VCaP (cell line): Measurements from ENCODE around the gene LIMD2.

Source experiments
- H3K27ac ChIP-seq: fragments of 450-650 bp; 2 replicates; pipeline ENCODE4 v1.5.1; 2017
- TF ChIP-seq, protein P1 (sequence below): fragments of 450-650 bp; conservative IDR thresholded peaks from 2 replicates; pipeline ENCODE4 v1.5.1; 2017; ENCODE audit warnings: mild to moderate bottlenecking, moderate library complexity

LIMD2 gene

DNA sequence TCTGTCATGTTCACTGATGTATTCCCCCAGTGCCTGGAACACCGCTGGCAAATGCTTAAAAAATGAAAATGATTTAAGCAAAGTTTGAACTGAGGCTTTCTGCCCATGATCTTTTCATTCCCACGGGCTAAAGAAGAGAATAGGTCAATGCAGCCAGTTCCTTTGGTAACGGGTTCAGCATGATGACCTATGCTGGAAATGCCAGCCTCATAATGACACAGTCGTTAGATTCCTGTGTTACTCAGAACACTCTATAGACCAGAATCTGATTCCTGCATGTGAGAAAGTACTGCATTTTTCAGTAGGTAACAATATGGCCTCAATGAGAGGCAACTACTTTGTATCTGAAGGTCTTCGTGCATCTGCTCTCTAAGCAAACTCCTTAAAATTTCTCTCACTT lies 19.1 kb upstream of the LIMD2 start:
- TF ChIP-seq, protein P1, sequence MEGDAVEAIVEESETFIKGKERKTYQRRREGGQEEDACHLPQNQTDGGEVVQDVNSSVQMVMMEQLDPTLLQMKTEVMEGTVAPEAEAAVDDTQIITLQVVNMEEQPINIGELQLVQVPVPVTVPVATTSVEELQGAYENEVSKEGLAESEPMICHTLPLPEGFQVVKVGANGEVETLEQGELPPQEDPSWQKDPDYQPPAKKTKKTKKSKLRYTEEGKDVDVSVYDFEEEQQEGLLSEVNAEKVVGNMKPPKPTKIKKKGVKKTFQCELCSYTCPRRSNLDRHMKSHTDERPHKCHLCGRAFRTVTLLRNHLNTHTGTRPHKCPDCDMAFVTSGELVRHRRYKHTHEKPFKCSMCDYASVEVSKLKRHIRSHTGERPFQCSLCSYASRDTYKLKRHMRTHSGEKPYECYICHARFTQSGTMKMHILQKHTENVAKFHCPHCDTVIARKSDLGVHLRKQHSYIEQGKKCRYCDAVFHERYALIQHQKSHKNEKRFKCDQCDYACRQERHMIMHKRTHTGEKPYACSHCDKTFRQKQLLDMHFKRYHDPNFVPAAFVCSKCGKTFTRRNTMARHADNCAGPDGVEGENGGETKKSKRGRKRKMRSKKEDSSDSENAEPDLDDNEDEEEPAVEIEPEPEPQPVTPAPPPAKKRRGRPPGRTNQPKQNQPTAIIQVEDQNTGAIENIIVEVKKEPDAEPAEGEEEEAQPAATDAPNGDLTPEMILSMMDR = no peak
- no peak overlapping the region for H3K27ac ChIP-seq

DNA sequence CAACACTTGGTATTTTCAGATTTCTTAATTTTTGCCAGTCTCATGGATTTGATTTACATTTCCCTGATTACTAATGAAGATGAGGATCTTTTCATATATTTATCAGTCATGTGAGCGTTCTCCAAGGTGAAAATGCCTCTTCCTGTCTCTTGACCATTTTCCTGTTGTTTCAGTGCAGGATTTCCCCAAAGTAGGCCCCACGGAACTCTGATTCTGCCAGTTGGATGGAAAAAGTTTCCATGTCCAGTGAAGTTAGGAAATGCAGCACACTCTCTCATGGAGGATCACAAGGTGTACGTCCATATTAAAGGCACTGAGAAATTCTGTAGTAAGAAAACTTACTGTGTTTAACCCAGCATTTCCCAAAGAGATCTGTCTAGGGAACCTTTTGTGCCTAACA lies 16.5 kb upstream of the LIMD2 start:
- TF ChIP-seq, protein P1 = no peak

DNA sequence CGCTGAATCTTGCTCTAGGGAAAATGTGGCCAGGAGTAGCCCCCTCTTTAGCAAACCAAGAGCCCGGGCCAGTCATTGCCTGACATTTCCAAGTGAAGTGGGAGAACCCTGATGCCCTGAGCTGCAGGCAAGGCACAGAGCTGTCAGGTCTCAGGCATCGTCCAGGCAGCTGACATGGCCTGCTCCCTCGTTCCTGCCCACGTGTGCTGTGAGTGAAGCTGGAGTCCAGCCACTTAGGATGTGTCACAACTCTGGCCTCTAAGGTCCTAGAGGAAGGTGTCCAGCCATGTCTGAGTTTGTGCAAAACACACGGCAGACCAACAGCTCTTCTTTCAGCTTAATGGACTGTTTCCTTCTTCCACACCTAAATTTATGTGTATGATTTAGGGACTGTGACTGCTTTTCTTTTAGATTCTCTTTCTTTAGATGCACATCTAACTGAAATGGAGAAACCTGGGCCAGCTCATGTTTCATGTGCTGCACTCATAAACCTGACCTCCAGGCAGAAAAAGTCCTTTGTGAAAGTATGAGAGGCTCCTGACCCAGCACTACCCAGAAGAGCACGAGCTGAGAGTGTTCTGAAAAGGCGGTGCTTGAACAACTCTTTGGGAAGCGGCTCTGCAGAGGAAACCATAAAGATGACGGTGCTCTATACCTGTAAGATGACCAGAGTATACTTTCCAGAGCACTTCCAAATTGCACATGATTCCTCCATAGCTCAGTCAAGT lies 14.8 kb upstream of the LIMD2 start:
- H3K27ac ChIP-seq = no peak overlapping the region
- TF ChIP-seq, protein P1 = no peak

More for the DNA sequence above, 16.5 kb upstream of the LIMD2 start:
- H3K27ac ChIP-seq = no peak overlapping the region

DNA sequence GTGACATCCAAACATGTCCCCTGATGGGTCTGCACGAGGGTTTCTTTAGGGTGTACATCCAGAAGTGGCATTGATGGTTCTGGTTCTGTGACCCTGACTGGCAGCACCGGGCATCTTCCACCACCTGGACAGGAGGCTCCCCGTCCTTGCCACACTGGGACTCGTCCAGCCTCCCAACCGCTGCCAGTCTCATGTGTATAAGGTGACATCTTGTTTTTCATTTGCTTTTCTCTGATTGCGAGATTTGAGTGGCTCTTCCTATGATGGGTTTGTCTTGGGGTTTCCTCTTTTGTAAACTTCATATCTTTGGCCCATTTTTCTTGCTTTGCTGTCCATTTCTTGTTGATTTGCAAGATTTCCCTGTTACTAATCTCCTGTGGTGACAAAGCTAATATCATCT lies 9.2 kb upstream of the LIMD2 start:
- no peak overlapping the region for H3K27ac ChIP-seq
- TF ChIP-seq, protein P1 = no peak

DNA sequence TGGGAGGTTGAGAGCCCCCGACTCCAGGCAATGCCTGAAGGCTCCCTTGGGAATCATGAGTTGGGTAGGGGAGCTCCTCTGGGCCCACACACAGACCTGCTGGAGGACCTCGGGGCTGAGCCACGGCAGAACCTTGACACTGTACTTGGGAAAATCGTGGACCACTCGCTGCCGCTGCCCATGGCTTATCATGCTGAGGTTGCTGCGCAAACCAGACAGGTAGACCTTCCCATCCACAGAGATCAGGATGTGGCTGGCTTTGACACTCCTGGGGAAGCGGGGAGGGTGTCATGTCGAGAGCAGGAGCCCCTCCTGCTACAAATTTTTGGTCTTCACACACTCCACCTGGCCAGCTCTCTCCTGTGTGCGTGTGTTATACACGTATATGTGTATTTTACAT lies 7.2 kb upstream of the LIMD2 start:
- TF ChIP-seq, protein P1 = no peak
- no peak overlapping the region for H3K27ac ChIP-seq

DNA sequence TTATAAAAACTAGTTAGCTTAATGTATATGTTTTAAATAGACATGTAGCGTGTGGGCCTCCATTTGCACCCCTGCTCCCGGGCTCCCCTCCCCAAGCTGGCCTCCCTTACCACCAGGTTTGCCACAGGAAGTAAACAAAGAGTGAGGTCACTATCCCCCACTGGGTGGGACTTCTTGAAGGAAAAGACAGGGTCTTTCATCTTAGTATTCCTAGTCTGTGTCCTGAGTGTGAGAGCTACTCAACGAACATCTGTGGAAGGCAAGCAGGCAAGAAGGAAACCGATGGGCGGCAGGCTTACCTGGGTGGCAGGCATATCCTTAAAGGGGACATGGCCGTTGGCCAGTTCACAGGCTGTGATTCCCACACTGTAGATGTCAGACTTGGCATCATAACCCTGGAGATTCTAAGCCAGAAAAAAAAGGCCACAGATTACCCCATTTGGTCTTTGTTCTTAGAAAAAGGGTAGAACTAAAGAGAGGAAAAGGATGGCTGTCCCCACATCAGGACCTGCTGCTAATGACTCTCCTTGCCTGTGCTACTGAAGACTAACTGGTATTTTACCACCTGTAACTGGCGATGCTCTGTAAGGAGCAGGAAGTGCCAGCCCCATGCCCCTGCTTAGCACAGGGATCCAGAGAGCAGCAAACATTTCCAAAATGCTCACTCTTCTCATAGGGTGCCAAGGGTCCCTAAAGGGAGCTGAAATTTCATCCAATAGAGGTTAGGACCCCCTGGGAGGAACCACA lies 6.6 kb upstream of the LIMD2 start:
- TF ChIP-seq, protein P1 = no peak
- no peak overlapping the region for H3K27ac ChIP-seq

DNA sequence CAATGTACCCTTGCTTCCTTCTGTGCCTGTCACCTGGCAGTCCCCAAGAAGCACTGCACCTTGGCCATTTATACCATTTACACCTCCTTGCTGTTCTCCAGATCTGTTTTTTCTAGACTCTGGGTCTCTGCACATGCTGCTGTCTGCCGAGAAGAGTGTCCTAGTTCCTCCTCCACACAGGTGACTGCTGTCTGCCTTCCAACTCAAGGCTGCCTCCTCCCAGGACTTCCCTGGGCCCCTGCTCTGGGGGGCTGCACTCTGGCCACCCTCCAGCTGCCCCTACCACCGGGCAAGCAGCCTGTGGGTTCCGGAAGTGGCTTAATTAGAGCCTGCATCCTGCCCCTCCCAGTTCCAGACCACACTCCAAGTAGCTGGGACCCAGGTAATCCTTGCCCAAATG lies 5.7 kb upstream of the LIMD2 start:
- H3K27ac ChIP-seq = no peak overlapping the region
- TF ChIP-seq, protein P1 = no peak
